ENCODE data around the gene HMGN3. TPM values are rescaled to one million over a fixed set of nuclear protein-coding genes. Genes with fewer than 3 reads are reported as not detected.

Gene HMGN3
- total RNA-seq, 1 donor: 13.4 TPM

DNA sequence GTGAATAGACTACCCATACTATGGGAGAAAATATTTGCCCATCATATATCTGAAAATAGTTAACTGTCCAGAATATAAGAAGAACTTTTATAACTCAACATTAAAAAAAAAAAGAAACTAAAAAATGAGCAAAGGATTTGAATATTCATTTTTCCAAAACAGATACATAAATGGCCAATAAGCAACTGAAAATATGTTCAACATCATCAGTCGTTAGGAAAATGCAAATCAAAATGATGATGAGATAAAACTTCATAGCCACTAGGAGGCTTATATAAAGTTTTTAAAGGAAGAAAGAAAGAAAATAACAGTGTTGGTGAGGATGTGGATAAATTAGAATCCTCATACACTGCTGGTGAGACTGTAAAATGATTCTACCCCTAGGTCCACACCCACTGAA is 32.6 kb upstream of the HMGN3 start:
- Histone ChIP-seq H3K27ac (ENCODE audit: low read depth, low read length) (no peak overlapping the region), H3K4me2 (ENCODE audit: insufficient read depth, low read length) (no peak overlapping the region), H3K27me3 (ENCODE audit: insufficient read depth, low read length) (no peaks in the 10 kb centered on the region), H3K9me3 (ENCODE audit: low read depth, low read length) (no peaks in the 10 kb centered on the region), H4K20me1 (ENCODE audit: insufficient read depth, low read length) (no peaks in the 10 kb centered on the region), H3K79me2 (ENCODE audit: insufficient read depth, low read length) (no peaks in the 10 kb centered on the region), H3K36me3 (ENCODE audit: insufficient read depth, low read length) (no peaks in the 10 kb centered on the region), H2AFZ (ENCODE audit: low read length) (no peak overlapping the region), H3K4me1 (ENCODE audit: insufficient read depth, low read length) (no peaks in the 10 kb centered on the region), H3K4me3 (ENCODE audit: insufficient read depth, low read length) (no peak overlapping the region)
- TF ChIP-seq, protein P1, sequence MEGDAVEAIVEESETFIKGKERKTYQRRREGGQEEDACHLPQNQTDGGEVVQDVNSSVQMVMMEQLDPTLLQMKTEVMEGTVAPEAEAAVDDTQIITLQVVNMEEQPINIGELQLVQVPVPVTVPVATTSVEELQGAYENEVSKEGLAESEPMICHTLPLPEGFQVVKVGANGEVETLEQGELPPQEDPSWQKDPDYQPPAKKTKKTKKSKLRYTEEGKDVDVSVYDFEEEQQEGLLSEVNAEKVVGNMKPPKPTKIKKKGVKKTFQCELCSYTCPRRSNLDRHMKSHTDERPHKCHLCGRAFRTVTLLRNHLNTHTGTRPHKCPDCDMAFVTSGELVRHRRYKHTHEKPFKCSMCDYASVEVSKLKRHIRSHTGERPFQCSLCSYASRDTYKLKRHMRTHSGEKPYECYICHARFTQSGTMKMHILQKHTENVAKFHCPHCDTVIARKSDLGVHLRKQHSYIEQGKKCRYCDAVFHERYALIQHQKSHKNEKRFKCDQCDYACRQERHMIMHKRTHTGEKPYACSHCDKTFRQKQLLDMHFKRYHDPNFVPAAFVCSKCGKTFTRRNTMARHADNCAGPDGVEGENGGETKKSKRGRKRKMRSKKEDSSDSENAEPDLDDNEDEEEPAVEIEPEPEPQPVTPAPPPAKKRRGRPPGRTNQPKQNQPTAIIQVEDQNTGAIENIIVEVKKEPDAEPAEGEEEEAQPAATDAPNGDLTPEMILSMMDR (IDR thresholded peaks at IDR 0.05; ENCODE audit: extremely low read depth, low read depth, low read length): no peak
- no peak for DNase-seq (ENCODE audit: insufficient read length, low spot score, missing footprints)

DNA sequence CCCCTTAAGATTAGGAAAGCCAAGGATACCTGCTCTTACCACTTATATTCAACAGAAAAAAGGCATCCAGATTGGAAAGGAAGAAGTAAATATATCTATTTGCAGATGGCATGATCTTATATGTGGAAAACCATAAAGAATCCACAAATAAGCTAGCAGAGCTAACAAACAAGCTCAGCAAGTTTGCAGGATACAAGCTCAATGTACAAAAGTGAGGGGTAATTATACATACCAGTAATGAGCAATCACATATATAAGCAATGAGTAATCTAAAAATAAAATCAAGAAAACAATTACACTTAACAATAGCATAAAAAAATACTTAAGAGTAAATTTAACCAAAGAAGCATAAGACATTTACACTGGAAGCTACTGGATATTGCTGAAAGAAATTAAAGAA is 31.6 kb upstream of the HMGN3 start:
- H2AFZ ChIP-seq (ENCODE audit: low read length): no peak overlapping the region
- H3K4me1 ChIP-seq (ENCODE audit: insufficient read depth, low read length): no peaks in the 10 kb centered on the region
- DNase-seq (ENCODE audit: insufficient read length, low spot score, missing footprints): no peak
- no peaks in the 10 kb centered on the region for H3K27me3 ChIP-seq (ENCODE audit: insufficient read depth, low read length)
- H3K9me3 ChIP-seq (ENCODE audit: low read depth, low read length): no peaks in the 10 kb centered on the region
- H3K27ac ChIP-seq (ENCODE audit: low read depth, low read length): no peak overlapping the region
- no peaks in the 10 kb centered on the region for H3K36me3 ChIP-seq (ENCODE audit: insufficient read depth, low read length)
- TF ChIP-seq, protein P1 (IDR thresholded peaks at IDR 0.05; ENCODE audit: extremely low read depth, low read depth, low read length): no peak
- no peaks in the 10 kb centered on the region for H4K20me1 ChIP-seq (ENCODE audit: insufficient read depth, low read length)
- H3K4me2 ChIP-seq (ENCODE audit: insufficient read depth, low read length): no peak overlapping the region
- H3K79me2 ChIP-seq (ENCODE audit: insufficient read depth, low read length): no peaks in the 10 kb centered on the region
- H3K4me3 ChIP-seq (ENCODE audit: insufficient read depth, low read length): no peak overlapping the region

DNA sequence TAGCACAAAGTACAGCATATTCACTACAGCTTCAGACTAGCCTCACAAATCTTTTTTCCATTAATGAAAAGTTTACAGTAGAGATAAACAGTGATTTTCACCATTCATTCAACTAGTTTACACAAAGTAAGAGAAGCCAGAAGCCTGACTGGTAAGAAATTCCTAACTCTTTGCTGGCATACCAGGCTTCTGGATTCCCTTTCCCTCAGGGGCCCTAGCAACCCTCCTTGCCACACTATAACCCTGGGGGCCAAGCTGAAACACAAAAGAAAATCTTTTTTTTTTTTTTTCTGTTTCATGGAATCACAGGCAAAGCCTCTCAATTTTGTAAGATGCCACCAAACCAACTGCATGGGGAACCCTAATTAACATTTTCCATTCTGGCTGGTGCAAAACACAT is 28.9 kb upstream of the HMGN3 start:
- no peak overlapping the region for H3K4me2 ChIP-seq (ENCODE audit: insufficient read depth, low read length)
- H3K27ac ChIP-seq (ENCODE audit: low read depth, low read length): no peak overlapping the region
- no peaks in the 10 kb centered on the region for H3K27me3 ChIP-seq (ENCODE audit: insufficient read depth, low read length)
- H2AFZ ChIP-seq (ENCODE audit: low read length): no peak overlapping the region
- no peaks in the 10 kb centered on the region for H3K4me1 ChIP-seq (ENCODE audit: insufficient read depth, low read length)
- no peaks in the 10 kb centered on the region for H3K36me3 ChIP-seq (ENCODE audit: insufficient read depth, low read length)
- DNase-seq (ENCODE audit: insufficient read length, low spot score, missing footprints): no peak
- H3K79me2 ChIP-seq (ENCODE audit: insufficient read depth, low read length): no peaks in the 10 kb centered on the region
- H4K20me1 ChIP-seq (ENCODE audit: insufficient read depth, low read length): no peaks in the 10 kb centered on the region
- no peaks in the 10 kb centered on the region for H3K9me3 ChIP-seq (ENCODE audit: low read depth, low read length)
- H3K4me3 ChIP-seq (ENCODE audit: insufficient read depth, low read length): no peak overlapping the region
- TF ChIP-seq, protein P1 (IDR thresholded peaks at IDR 0.05; ENCODE audit: extremely low read depth, low read depth, low read length): no peak

DNA sequence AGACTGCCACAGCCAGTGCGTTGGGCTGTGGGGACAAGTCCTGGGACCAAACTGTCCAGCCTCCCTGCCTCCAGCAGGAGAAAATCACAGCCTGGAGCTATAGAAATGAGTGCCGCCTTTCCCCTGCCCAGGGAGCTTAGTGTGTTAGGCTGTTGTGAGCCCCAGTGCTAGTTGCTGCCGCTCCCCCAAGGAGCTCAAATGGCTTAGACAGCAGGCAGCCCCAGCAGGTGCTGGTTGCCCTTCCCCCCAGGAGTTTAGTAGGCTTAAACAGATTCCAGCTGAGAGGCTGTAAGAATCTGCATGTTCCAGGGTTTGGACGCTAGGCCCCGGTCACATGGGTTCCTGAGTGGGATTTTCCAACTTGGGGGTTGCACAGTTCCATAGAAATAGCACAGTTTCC is 27.2 kb upstream of the HMGN3 start:
- Histone ChIP-seq H3K4me1 (ENCODE audit: insufficient read depth, low read length) (no peaks in the 10 kb centered on the region), H2AFZ (ENCODE audit: low read length) (no peak overlapping the region), H3K4me3 (ENCODE audit: insufficient read depth, low read length) (no peak overlapping the region), H3K9me3 (ENCODE audit: low read depth, low read length) (no peaks in the 10 kb centered on the region), H3K27ac (ENCODE audit: low read depth, low read length) (no peak overlapping the region), H3K27me3 (ENCODE audit: insufficient read depth, low read length) (no peaks in the 10 kb centered on the region), H3K79me2 (ENCODE audit: insufficient read depth, low read length) (no peaks in the 10 kb centered on the region), H4K20me1 (ENCODE audit: insufficient read depth, low read length) (no peaks in the 10 kb centered on the region), H3K4me2 (ENCODE audit: insufficient read depth, low read length) (no peak overlapping the region), H3K36me3 (ENCODE audit: insufficient read depth, low read length) (no peaks in the 10 kb centered on the region)
- TF ChIP-seq, protein P1 (IDR thresholded peaks at IDR 0.05; ENCODE audit: extremely low read depth, low read depth, low read length): no peak
- DNase-seq (ENCODE audit: insufficient read length, low spot score, missing footprints): no peak
